Embryonic facial prominence (tissue), 1 donor: ENCODE measurements around the gene SEMA5A.
"Not testable (repeated sequence)": the region's sequence is repeated elsewhere in the genome, so short reads cannot be mapped to it uniquely, and the experiment has no call there.

Source experiments
- DNase-seq: peaks from one replicate; pipeline ENCODE4 v3.0.0-alpha.2; 2016; ENCODE audit errors: extremely low spot score

Gene SEMA5A

GRCh38 chr5:9358961-9359685 is 186.8 kb downstream of the SEMA5A start:
- no peak for DNase-seq

GRCh38 chr5:9356351-9356825 is 189.5 kb downstream of the SEMA5A start:
- no peak for DNase-seq

- no peak for DNase-seq
These were observed 191.4 kb downstream of the SEMA5A start for GRCh38 chr5:9354336-9355081.

- not testable (repeated sequence) for DNase-seq
These were observed 192.8 kb downstream of the SEMA5A start for GRCh38 chr5:9353048-9353447.

GRCh38 chr5:9351546-9351945 is 194.3 kb downstream of the SEMA5A start:
- DNase-seq = no peak

GRCh38 chr5:9350301-9350797 is 195.5 kb downstream of the SEMA5A start:
- DNase-seq = no peak

- DNase-seq = no peak
These were observed 197.4 kb downstream of the SEMA5A start for GRCh38 chr5:9348401-9348996.

GRCh38 chr5:9347541-9348295 is 198.2 kb downstream of the SEMA5A start:
- no peak for DNase-seq

- no peak for DNase-seq
These were observed 198.8 kb downstream of the SEMA5A start for GRCh38 chr5:9347032-9347431.

GRCh38 chr5:9344751-9345240 is 201.1 kb downstream of the SEMA5A start:
- DNase-seq = no peak

- DNase-seq = no peak
These were observed 202.6 kb downstream of the SEMA5A start for GRCh38 chr5:9343146-9343850.

GRCh38 chr5:9342161-9342787 is 203.6 kb downstream of the SEMA5A start:
- no peak for DNase-seq

GRCh38 chr5:9340085-9340484 is 205.8 kb downstream of the SEMA5A start:
- DNase-seq = no peak

GRCh38 chr5:9339206-9339818 is 206.6 kb downstream of the SEMA5A start:
- no peak for DNase-seq

GRCh38 chr5:9338796-9339195 is 207.1 kb downstream of the SEMA5A start:
- DNase-seq = no peak

GRCh38 chr5:9337928-9338595 is 207.8 kb downstream of the SEMA5A start:
- no peak for DNase-seq

- DNase-seq = no peak
These were observed 209.9 kb downstream of the SEMA5A start for GRCh38 chr5:9335754-9336495.

GRCh38 chr5:9335269-9335668 is 210.6 kb downstream of the SEMA5A start:
- DNase-seq = no peak

- DNase-seq = no peak
These were observed 213.8 kb downstream of the SEMA5A start for GRCh38 chr5:9332026-9332425.
